ENCODE data around the gene PPP1R15A.
A peak's percentile ranks its signal among the peaks of the same experiment; 100 is the strongest.
"Not testable (repeated sequence)": the region's sequence is repeated elsewhere in the genome, so short reads cannot be mapped to it uniquely, and the experiment has no call there.

Gene PPP1R15A

DNA sequence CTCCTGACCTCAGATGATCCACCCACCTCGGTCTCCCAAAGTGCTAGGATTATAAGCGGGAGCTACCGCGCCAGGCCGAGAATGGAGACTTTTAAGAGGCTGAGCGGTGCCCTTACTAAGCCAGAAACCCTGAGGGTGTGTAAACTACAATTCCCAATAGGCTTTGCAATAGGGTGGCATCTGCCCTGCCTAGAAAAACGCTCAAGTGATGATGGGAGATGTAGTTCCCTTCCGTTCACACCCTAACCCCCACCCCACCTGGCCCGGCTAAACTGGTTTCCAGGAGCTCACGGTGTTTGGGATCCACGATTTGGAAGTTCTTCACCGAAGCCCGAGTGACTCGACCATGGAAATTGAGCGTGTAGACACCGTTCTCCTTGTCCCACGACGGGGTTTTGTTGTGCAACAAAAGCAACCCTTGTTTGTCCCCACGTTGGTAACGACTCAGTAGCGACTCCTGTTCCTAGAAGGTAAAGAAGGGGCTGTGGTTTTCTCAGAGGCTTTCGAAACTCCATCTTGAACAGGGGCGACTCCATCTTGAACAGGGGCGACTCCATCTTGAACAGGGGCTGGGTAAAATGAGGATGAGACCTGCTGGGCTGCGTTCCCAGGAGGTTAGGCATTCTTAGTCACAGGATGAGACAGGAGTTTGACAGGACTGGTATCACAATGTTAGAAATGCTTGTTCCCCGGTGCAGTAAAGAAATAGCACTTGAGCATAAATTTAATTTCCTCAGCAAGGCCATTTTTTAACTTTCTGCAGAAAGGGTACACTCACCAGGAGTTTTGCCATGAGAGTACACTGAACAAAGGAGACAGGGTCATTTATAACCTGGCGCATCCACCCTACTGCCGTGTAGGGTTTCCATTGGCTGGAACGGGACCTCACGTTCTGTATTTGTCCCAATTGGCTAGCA, 9.8 kb downstream of the PPP1R15A start:
- DNase-seq, result peak in 2 of 3 experiments; percentile 2 to 55

DNA sequence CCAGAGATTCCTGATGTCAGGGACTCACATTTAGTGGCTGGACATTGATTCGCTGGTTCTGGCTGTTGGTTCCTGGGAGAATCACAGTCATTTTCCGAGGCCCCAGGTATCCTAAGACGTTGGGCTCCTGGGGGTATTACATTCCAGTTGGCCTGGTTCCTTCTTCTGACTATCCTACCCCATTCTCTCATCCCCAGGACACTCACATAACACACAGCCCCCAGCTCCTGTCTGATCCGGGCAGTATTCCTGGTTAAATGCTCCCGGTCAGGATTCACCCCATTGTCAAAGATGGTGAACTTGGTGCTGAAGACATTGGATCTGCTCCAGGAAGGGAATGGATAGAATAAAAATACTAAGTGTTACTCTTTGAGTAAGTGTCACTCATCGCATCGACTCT, 11.5 kb downstream of the PPP1R15A start:
- DNase-seq, result no peak

- no peak for DNase-seq
Measured at GRCh38 chr19:48887861-48888612, 15.8 kb downstream of the PPP1R15A start.

- not testable (repeated sequence) for DNase-seq
Measured at GRCh38 chr19:48889496-48889895, 17.3 kb downstream of the PPP1R15A start.

GRCh38 chr19:48890551-48890950, 18.3 kb downstream of the PPP1R15A start:
- no peak for DNase-seq

- no peak for DNase-seq
Measured at GRCh38 chr19:48895226-48895625, 23.0 kb downstream of the PPP1R15A start.

DNA sequence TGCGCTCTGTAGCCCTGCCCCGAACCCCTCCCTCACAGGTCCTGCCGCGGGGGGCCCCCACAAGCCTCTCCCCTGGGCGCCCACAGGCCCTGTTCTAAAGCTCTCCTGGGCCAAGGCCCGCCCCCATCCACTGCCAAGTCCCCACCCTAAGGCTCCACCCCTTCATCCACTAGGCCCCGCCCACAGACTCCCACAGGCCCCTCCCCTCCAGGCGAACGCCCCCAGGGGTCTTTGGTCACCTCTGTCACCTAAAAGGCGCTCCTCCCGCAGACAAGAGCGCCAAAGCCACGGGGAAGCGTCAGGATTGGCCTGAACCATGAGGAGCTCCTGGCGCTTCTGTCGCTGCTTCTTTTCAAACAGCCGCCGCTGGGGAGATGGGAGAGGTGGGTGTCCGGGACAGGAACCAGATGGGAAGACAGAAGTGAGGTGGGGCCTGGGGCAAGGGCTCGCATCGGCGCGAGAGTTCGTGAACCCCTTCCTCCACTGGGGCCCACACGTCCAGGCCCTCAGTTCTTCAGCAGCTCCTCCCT, 24.0 kb downstream of the PPP1R15A start:
- DNase-seq, result no peak

DNA sequence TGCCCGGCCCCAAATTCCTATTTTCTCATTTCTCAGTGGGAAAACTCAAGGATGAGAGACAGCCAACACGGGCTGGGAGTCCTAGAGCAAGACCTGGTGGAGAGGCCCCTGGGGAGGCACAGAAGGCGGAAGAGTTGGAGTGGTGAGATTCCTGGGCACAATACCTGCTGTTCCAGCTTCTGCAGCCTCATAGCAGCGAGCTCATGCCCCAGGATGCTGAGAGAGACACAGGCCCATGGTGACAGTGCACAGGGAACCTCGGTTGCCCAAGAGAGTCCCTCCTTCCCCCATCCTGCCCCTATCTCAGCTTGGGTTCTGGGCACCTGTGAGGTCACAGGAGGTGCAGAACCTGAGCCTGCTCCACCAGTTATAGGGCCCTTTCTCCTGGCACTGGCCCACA, 25.0 kb downstream of the PPP1R15A start:
- DNase-seq, result no peak

- DNase-seq, result not testable (repeated sequence)
Measured at GRCh38 chr19:48899386-48899749, 27.1 kb downstream of the PPP1R15A start.

GRCh38 chr19:48899781-48900476, 27.7 kb downstream of the PPP1R15A start, which contains the start of gene NUCB1:
TSS of gene NUCB1 (plus strand) at chr19:48900312. CDS start at chr19:48900797, 485 bp downstream.
- DNase-seq, result peak; percentile 98 to 100 (median 99)

DNA sequence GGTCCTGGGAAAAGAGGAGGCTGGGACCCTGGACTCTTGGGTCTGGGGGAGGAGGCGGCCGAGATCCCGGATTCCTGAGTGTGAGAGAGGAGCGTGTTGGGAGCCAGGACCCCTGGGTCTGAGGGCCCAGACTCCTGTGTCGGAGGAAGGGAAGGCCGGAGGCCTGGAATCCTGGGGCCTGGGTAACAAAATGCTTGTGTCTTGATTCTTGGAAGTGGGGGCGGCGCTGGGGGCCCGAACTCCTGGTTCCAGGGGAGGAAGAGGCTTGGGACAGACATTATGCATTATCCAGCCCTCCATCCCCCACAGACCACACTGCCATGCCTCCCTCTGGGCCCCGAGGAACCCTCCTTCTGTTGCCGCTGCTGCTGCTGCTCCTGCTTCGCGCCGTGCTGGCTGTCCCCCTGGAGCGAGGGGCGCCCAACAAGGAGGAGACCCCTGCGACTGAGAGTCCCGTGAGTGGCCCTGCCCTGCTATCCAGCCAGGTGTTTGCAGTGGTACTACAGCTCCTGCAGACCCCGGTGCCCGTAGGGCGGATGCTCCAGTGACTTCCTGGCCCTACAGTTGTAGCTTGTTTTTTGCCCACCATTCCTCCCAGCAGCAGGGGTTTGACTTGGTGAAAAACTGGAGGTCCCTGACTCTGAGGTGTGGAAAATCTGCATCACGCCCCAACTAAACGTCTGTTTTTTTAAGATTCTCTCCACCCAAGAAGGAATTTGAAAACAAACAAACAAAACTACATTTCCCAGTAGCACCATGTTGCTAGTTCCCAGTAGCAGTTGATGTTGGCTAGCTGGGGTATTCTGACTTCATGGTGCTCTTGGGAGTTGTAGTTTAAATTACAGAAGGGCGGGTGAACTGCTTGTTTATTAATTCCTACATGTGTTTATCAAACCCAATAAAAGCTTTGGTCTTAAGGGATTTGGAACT, 28.5 kb downstream of the PPP1R15A start:
- DNase-seq, result no peak

- DNase-seq, result not testable (repeated sequence)
Measured at GRCh38 chr19:48902291-48902690, 30.1 kb downstream of the PPP1R15A start.

DNA sequence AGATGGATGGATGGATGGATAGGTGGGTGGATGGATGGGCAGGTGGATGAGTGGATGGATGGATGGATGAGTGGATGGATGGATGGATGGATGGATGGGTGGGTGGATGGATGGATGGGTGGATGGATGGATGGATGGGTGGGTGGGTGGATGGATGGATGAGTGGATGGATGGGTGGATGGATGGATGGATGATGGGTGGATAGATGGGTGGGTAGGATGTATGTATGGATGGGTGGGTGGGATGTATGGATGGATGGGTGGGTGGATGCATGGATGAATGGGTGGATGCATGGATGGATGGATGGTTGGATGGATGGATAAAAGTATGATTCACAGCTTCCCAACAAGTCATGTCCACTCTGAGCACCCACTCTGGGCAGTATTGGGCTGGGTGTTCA, 31.6 kb downstream of the PPP1R15A start:
- DNase-seq, result not testable (repeated sequence)

DNA sequence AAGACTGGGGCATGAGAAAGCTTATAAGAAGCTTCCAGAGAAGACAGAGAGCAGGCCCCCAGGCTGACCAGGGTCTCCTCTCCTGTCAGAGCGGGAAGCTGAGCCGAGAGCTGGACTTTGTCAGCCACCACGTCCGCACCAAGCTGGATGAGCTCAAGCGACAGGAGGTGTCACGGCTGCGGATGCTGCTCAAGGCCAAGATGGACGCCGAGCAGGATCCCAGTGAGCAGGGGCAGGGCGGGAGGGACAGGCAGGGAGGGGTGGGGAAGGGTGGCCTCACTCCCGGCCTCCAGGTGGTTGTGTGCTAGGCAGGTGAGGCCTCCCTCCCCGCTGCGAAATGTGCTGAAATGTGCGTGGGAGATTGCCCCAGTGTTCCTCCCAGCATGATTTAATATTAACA, 33.4 kb downstream of the PPP1R15A start:
- DNase-seq, result no peak

- DNase-seq, result no peak
Measured at GRCh38 chr19:48906324-48906723, 34.1 kb downstream of the PPP1R15A start.

DNA sequence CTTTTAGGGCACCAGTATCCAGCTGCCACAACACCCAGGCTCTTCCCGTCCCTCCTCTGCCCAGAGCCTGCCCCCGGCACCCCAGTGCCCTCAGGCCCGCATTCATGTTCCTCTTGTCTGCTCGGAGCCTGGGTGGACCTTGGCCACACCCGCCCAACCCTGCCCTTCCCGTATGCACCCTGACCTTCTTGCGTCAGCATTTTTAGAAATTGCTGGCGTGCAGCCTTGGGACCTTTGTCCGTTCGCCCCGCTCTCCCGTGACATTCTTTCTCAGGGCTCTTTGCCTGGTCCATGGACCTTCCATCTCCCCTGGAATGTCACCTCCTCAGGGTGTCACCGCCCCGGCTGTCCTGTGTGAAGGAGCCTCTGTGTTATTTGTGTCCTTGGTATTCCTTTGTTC, 35.5 kb downstream of the PPP1R15A start:
- DNase-seq, result no peak

DNA sequence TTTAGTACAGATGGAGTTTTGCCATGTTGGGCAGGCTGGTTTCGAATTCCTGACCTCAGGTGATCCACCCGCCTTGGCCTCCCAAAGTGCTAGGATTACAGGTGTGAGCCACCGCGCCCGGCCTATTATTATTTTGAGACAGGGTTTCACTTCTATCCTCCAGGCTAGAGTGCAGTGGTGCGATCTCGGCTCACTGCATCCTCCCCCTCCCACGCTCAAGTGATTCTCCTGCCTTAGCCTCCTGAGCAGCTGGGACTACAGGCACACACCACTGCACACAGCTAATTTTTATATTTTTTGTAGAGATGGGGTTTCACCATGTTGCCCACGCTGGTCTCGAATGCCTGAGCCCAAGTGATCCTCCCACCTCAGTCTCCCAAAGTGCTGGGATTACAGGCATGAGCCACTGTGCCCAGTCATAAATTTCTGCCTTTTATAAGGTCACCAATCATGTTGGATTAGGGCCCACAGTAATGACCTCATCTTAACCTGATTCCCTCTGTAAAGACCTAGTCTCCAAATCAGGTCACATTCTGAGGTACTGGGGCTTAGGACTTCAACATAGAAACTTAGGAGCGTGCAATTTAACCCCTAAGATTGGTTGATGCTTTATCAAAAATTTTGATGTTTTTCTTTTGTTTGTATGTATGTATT, 37.3 kb downstream of the PPP1R15A start:
- DNase-seq, result not testable (repeated sequence)

DNA sequence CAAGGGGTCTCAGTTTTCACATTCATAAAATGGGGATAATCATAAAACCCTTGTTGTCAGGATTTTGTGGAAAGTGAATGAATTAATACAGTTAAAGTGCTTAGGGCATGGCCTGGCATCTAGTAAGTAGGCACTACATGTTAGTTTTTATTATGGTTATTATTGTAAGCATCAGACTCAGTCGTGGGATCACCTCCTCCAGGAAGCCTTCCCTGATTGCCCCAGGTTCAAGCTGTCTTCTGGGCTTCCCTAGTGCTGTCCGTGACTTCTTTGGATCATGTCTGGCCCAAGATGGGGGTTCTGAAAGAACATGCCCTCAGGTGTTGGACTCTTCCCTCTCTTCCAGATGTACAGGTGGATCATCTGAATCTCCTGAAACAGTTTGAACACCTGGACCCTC, 38.6 kb downstream of the PPP1R15A start:
- DNase-seq, result no peak

DNA sequence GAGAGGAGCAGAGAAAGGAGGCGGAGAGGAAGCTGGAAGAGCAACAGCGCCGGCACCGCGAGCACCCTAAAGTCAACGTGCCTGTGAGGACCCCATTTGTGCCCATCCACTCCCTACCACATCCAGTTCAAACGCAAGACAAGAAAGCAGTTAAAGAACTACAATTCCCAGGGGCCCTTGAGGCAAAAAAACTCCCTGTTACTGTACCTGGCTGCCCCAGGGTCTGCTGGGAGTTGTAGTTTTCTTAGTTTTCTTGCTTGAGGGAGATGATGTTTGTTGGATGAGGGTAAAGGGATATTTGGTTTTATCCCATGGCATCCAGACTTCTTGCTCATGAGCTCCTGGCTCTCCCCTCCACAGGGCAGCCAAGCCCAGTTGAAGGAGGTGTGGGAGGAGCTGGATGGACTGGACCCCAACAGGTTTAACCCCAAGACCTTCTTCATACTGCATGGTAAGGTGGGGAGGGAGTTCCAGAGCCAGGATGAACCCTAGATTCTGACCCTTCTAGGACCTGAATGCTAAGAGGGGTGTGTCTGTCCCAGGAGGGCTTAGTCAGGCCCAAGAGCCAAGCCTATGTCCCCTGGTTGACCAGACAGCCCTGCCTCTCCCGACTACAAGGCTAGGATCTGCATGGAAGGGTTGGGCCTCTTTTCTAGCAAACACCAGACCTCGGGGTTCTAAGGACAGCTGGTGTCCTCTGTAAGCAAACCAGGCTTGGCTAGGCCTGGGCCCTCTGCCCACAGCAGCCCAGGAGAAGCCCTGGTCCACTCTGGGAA, 41.1 kb downstream of the PPP1R15A start:
- DNase-seq, result peak in 2 of 3 experiments; percentile 8 to 55

DNA sequence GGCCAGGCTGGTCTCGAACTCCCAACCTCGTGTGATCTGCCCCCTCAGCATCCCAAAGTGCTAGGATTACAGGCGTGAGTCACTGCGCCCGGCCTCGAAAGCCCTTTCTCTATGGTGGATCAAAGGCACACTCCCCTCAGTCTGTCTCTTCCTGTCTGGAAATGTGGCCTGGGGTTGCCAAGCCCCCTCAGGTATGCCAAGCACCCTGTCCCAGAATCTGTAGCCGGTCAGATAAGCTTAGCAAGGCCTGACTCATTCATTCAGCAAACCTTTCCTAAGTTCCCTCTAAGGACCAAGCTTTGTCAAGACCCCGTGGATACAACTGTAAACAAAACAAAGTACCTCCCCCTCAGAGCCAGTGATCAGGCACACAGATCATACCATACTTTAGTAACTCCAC, 42.0 kb downstream of the PPP1R15A start:
- no peak for DNase-seq

Measured in NCI-H1417 (cell line).